A673 (cell line): ENCODE data around the gene TCL1A. TPM values are rescaled to one million over a fixed set of nuclear protein-coding genes. Genes with fewer than 3 reads are reported as not detected.

ENCODE experiments used
- BruUV-seq: library from RNA; stranded (reverse); fragments of 400-500 nt; replicated peaks from 2 replicates; lab custom pipeline; 2021; lab: Mats Ljungman, UMichigan
- CTCF ChIA-PET: fragments of 300-600 bp; sonication (Branson Sonifier 250); formaldehyde crosslinking; loops from one replicate; lab custom pipeline; 2022; ENCODE audit warnings: antibody characterized with exemption; lab: Charles Lee
- POLR2A ChIA-PET: fragments of 300-600 bp; sonication (Branson Sonifier 250); formaldehyde crosslinking; loops from one replicate; lab custom pipeline; 2022; ENCODE audit warnings: antibody characterized with exemption; ENCODE audit not compliant: low non-redundant PET; lab: Charles Lee
- DNase-seq: peaks from one replicate; pipeline ENCODE4 v3.0.0-alpha.2; 2015; ENCODE audit warnings: low spot score
- H3K27ac ChIP-seq: fragments of 200-600 bp; sonication (generic); 2 replicates; pipeline ENCODE4 v1.5.1; 2016; ENCODE audit warnings: mixed run types, low read depth, mild to moderate bottlenecking, mixed read lengths, antibody characterized with exemption, low read length; ENCODE audit not compliant: poor library complexity, severe bottlenecking
- H3K27me3 ChIP-seq: fragments of 200-600 bp; sonication (generic); replicated peaks from 2 replicates; pipeline ENCODE4 v1.6.1; 2017; ENCODE audit warnings: mixed run types, low read depth, mild to moderate bottlenecking, mixed read lengths, antibody characterized with exemption, low read length; ENCODE audit not compliant: insufficient read depth, poor library complexity
- H3K36me3 ChIP-seq: fragments of 200-600 bp; sonication (generic); 2 replicates; pipeline ENCODE4 v1.6.1; 2016; ENCODE audit warnings: mixed run types, mild to moderate bottlenecking, mixed read lengths, antibody characterized with exemption, low read length; ENCODE audit not compliant: insufficient read depth, poor library complexity, severe bottlenecking
- H3K4me1 ChIP-seq: fragments of 200-600 bp; sonication (generic); 2 replicates; pipeline ENCODE4 v1.6.1; 2017; ENCODE audit warnings: mixed run types, mild to moderate bottlenecking, mixed read lengths, antibody characterized with exemption, low read length; ENCODE audit not compliant: insufficient read depth, poor library complexity, severe bottlenecking
- H3K4me3 ChIP-seq: fragments of 200-600 bp; sonication (generic); 2 replicates; pipeline ENCODE4 v1.5.1; 2016; ENCODE audit warnings: low read depth, mixed run types, mild to moderate bottlenecking, mixed read lengths, low read length; ENCODE audit not compliant: poor library complexity, severe bottlenecking
- H3K9me3 ChIP-seq: fragments of 200-600 bp; sonication (generic); 2 replicates; pipeline ENCODE4 v1.6.1; 2016; ENCODE audit warnings: mixed run types, low read depth, mild to moderate bottlenecking, mixed read lengths, antibody characterized with exemption, low read length; ENCODE audit not compliant: poor library complexity, severe bottlenecking
- CTCF ChIP-seq: fragments of 300-800, 200-600 bp; sonication (generic); conservative IDR thresholded peaks from 2 replicates; pipeline ENCODE4 v1.5.1; 2017; ENCODE audit warnings: low read depth, mild to moderate bottlenecking, antibody characterized with exemption, low read length, moderate library complexity, mixed read lengths
- EZH2 ChIP-seq: fragments of 200-600 bp; sonication (generic); IDR thresholded peaks from 2 replicates; pipeline ENCODE4 v1.6.1; 2017; ENCODE audit warnings: borderline replicate concordance, low read depth, mild to moderate bottlenecking, mixed read lengths, antibody characterized with exemption, low read length; ENCODE audit not compliant: poor library complexity, severe bottlenecking
- intact Hi-C: fragments of 100-400 bp; cut with micrococcal nuclease; formaldehyde crosslinking; loops from one replicate; pipeline ENCODE4 v1.10.0; 2022; ENCODE audit not compliant: unreplicated experiment
- total RNA-seq: library from RNA; stranded (reverse); gene quantifications from 2 replicates; pipeline ENCODE4 v1.2.3, GENCODE V29; 2021

TCL1A gene
- total RNA-seq, 1 experiment from 2014 or later: not detected

- TF ChIP-seq CTCF: no peak
- TF ChIP-seq EZH2: no peak
- CTCF ChIA-PET: no interaction called here
- Histone ChIP-seq H3K4me1 (peaks cover 41% of the 10 kb centered on the region), H3K27ac (no peak overlapping the region), H3K9me3 (no peaks in the 10 kb centered on the region), H3K36me3 (no peaks in the 10 kb centered on the region), H3K4me3 (no peak overlapping the region), H3K27me3 (no peaks in the 10 kb centered on the region)
- no TSS peak for BruUV-seq
- intact Hi-C loops: no loop called here
- no peak for DNase-seq
- POLR2A ChIA-PET: interaction anchor here (0.5 kb wide), 1 partner anchor 35 kb away, joined by 3 read pairs; no protein-coding TSS in a partner anchor
Observed at GRCh38 chr14:95664066-95664465, 49.9 kb downstream of the TCL1A start.

- TF ChIP-seq CTCF (no peak), EZH2 (no peak)
- ChIA-PET CTCF (interaction anchor here (0.6 kb wide), 1 partner anchor 1065 kb away, joined by 14 read pairs; no protein-coding TSS in a partner anchor), POLR2A (interaction anchor here (0.7 kb wide), 1 partner anchor 22 kb away, joined by 21 read pairs; no protein-coding TSS in a partner anchor)
- Histone ChIP-seq H3K27me3 (no peaks in the 10 kb centered on the region), H3K4me3 (no peak overlapping the region), H3K4me1 (peaks cover 34% of the 10 kb centered on the region), H3K36me3 (no peaks in the 10 kb centered on the region), H3K9me3 (no peaks in the 10 kb centered on the region), H3K27ac (no peak overlapping the region)
- BruUV-seq: no TSS peak
- no peak for DNase-seq
- intact Hi-C loops: no loop called here
Observed at GRCh38 chr14:95663226-95663797, 50.6 kb downstream of the TCL1A start.

- no peak for TF ChIP-seq CTCF
- TF ChIP-seq EZH2: no peak
- no peaks in the 10 kb centered on the region for H3K9me3 ChIP-seq
- ChIA-PET POLR2A (interaction anchor here (0.7 kb wide), 1 partner anchor 23 kb away, joined by 21 read pairs; no protein-coding TSS in a partner anchor), CTCF (interaction anchor here (0.6 kb wide), 1 partner anchor 1064 kb away, joined by 14 read pairs; no protein-coding TSS in a partner anchor)
- peaks cover 29% of the 10 kb centered on the region for H3K4me1 ChIP-seq
- no peaks in the 10 kb centered on the region for H3K27me3 ChIP-seq
- no peak overlapping the region for H3K27ac ChIP-seq
- no peaks in the 10 kb centered on the region for H3K36me3 ChIP-seq
- no TSS peak for BruUV-seq
- intact Hi-C loops: no loop called here
- no peak for DNase-seq
- no peak overlapping the region for H3K4me3 ChIP-seq
Observed at GRCh38 chr14:95662376-95663186, 51.3 kb downstream of the TCL1A start.
